CD14-positive monocyte (primary cell): ENCODE measurements around the gene RXRG. TPM values are rescaled to one million over a fixed set of nuclear protein-coding genes. Genes with fewer than 3 reads are reported as not detected.

Experiments
- DNase-seq, 3 donors: peaks; one replicate each; pipeline ENCODE4 v3.0.0-alpha.2; 2011 to 2022
- H2AFZ ChIP-seq: 2 replicates; pipeline ENCODE4 v1.6.0; 2012; ENCODE audit warnings: mild to moderate bottlenecking, low read depth, low read length, inconsistent platforms; ENCODE audit not compliant: insufficient read depth, poor library complexity, severe bottlenecking
- H3K27ac ChIP-seq, 2 donors: 1 replicate in 1 of 2; 2 replicates in 1 of 2; pipeline ENCODE4 v1.5.1; 2012 to 2013; ENCODE audit warnings: low read length in 2 of 2, control low read depth in 1 of 2, inconsistent platforms in 1 of 2, low read depth in 1 of 2, mild to moderate bottlenecking in 1 of 2
- H3K27me3 ChIP-seq, 2 donors: one replicate each; pipeline versions ENCODE4 v1.6.0 to v1.6.1; 2011 to 2013; ENCODE audit warnings: low read length in 2 of 2; ENCODE audit not compliant: control insufficient read depth in 2 of 2, insufficient read depth in 2 of 2
- H3K36me3 ChIP-seq, 2 donors: replicated peaks in 1 of 2; 1 replicate in 1 of 2; 2 replicates in 1 of 2; pipeline versions ENCODE4 v1.5.1 to v1.6.1; 2012 to 2013; ENCODE audit warnings: low read length in 2 of 2, control low read depth in 1 of 2, inconsistent platforms in 1 of 2, mild to moderate bottlenecking in 1 of 2; ENCODE audit not compliant: insufficient read depth in 2 of 2, control insufficient read depth in 1 of 2
- H3K4me1 ChIP-seq, 2 donors: 1 replicate in 1 of 2; 2 replicates in 1 of 2; pipeline versions ENCODE4 v1.5.1 to v1.6.1; 2012 to 2013; ENCODE audit warnings: low read length in 2 of 2, control low read depth in 1 of 2, inconsistent platforms in 1 of 2, mild to moderate bottlenecking in 1 of 2, moderate library complexity in 1 of 2; ENCODE audit not compliant: insufficient read depth in 2 of 2, control insufficient read depth in 1 of 2
- H3K4me2 ChIP-seq: replicated peaks from 2 replicates; pipeline ENCODE3; 2012; ENCODE audit warnings: low read length, moderate library complexity, mild to moderate bottlenecking; ENCODE audit not compliant: poor library complexity, severe bottlenecking; ENCODE audit errors: extremely low read depth
- H3K4me3 ChIP-seq, 3 experiments: fragments of 200-600 bp in 1 of 3; sonication (generic) in 1 of 3; replicated peaks in 1 of 3; 1 replicate in 2 of 3; 2 replicates in 1 of 3; pipeline ENCODE4 v1.5.1; 2011 to 2013; ENCODE audit warnings: low read length in 3 of 3, mild to moderate bottlenecking in 3 of 3, control low read depth in 2 of 3, low read depth in 2 of 3, inconsistent platforms in 1 of 3, moderate library complexity in 1 of 3
- H3K79me2 ChIP-seq: 2 replicates; pipeline ENCODE4 v1.6.0; 2012; ENCODE audit warnings: mild to moderate bottlenecking, control low read depth, inconsistent platforms, low read length, moderate library complexity; ENCODE audit not compliant: insufficient read depth
- H3K9ac ChIP-seq: 2 replicates; pipeline ENCODE4 v1.6.0; 2017; ENCODE audit warnings: low read length, mild to moderate bottlenecking; ENCODE audit not compliant: insufficient read depth, poor library complexity, severe bottlenecking
- H3K9me3 ChIP-seq, 2 donors: replicated peaks in 1 of 2; 1 replicate in 1 of 2; 2 replicates in 1 of 2; pipeline versions ENCODE4 v1.5.1 to v1.6.1; 2012 to 2013; ENCODE audit warnings: low read length in 2 of 2, control low read depth in 1 of 2; ENCODE audit not compliant: control insufficient read depth in 1 of 2, insufficient read depth in 1 of 2
- H4K20me1 ChIP-seq: 2 replicates; pipeline ENCODE4 v1.6.0; 2012; ENCODE audit warnings: mild to moderate bottlenecking, low read length, control low read depth, moderate library complexity; ENCODE audit not compliant: insufficient read depth
- H3K27ac Mint-ChIP-seq, 7 donors: one replicate each; pipeline ENCODE4 v1.8.0; 2020; ENCODE audit warnings: mild to moderate bottlenecking in 7 of 7, mixed read lengths in 7 of 7, moderate library complexity in 6 of 7, inconsistent platforms in 2 of 7
- H3K27me3 Mint-ChIP-seq, 3 donors: one replicate each; pipeline ENCODE4 v1.8.0; 2021 to 2022; ENCODE audit warnings: low read depth in 3 of 3, mild to moderate bottlenecking in 3 of 3, mixed read lengths in 3 of 3, moderate library complexity in 3 of 3, inconsistent platforms in 1 of 3
- H3K36me3 Mint-ChIP-seq, 2 donors: one replicate each; pipeline ENCODE4 v1.8.0; 2020; ENCODE audit warnings: mixed read lengths in 2 of 2, inconsistent platforms in 1 of 2, mild to moderate bottlenecking in 1 of 2
- H3K4me1 Mint-ChIP-seq: one replicate; pipeline ENCODE4 v1.8.0; 2020; ENCODE audit warnings: mild to moderate bottlenecking, mixed read lengths
- H3K4me3 Mint-ChIP-seq, 2 donors: one replicate each; pipeline ENCODE4 v1.8.0; 2020; ENCODE audit warnings: mild to moderate bottlenecking in 2 of 2, mixed read lengths in 2 of 2, moderate library complexity in 1 of 2
- H3K9me3 Mint-ChIP-seq, 7 donors: one replicate each; pipeline ENCODE4 v1.8.0; 2020 to 2022; ENCODE audit warnings: mixed read lengths in 7 of 7, mild to moderate bottlenecking in 6 of 7, moderate library complexity in 6 of 7, inconsistent platforms in 2 of 7
- CTCF ChIP-seq: fragments of 200-600 bp; IDR thresholded peaks from one replicate; pipeline ENCODE4 v1.8.0; 2022; ENCODE audit warnings: antibody characterized with exemption, mild to moderate bottlenecking
- WGBS: methylation state at CpG from one replicate; pipeline ENCODE4 v1.1.5; 2013; ENCODE audit warnings: missing lambda C conversion rate; ENCODE audit not compliant: insufficient coverage; 5-methylcytosine and 5-hydroxymethylcytosine counted together
- intact Hi-C, 2 donors: fragments of 100-400 bp; cut with micrococcal nuclease; formaldehyde crosslinking; loops; one replicate each; pipeline versions ENCODE4 v1.15.0 to v1.15.1; 2023
- polyA plus RNA-seq, 3 donors: library from polyadenylated mRNA; depleted of rRNA in 1 of 3; unstranded in 2 of 3; stranded (reverse) in 1 of 3; fragments of 300-500 nt in 2 of 3; fragments of >200 nt in 1 of 3; fragmentation: Illumina TruSeq in 2 of 3; gene quantifications; 1 replicate in 2 of 3; 2 replicates in 1 of 3; pipeline ENCODE4 v1.2.3, GENCODE V29; 2012 to 2021

Gene RXRG
- polyA plus RNA-seq, 3 donors, result not detected

- H3K36me3 ChIP-seq, result no peaks in the 10 kb centered on the region
- no peak for DNase-seq
- H3K9me3 ChIP-seq, result no peaks in the 10 kb centered on the region
- no peak overlapping the region for H3K4me2 ChIP-seq
- no peak overlapping the region for H3K27ac ChIP-seq
- no peak overlapping the region for H2AFZ ChIP-seq
- no peak for TF ChIP-seq CTCF
- peak overlapping the region in 1 of 7 donors; percentile 40 for H3K27ac Mint-ChIP-seq
- H3K36me3 Mint-ChIP-seq, result no peaks in the 10 kb centered on the region
- intact Hi-C loops, result loop anchor here in 1 of 2 donors (10.0 kb wide), 1 partner anchor 519 kb away; no protein-coding TSS in a partner anchor
- peaks cover 14 to 15% of the 10 kb centered on the region in 2 donors for H3K4me1 ChIP-seq
- no peaks in the 10 kb centered on the region for H3K79me2 ChIP-seq
- H3K27me3 Mint-ChIP-seq, result peaks cover 86 to 93% (median 93%) of the 10 kb centered on the region in 3 donors
- peaks cover 75 to 96% of the 10 kb centered on the region in 2 donors for H3K27me3 ChIP-seq
- H3K9me3 Mint-ChIP-seq, result peaks cover 0 to 8% (median 0%) of the 10 kb centered on the region in 7 donors
- peaks cover 23% of the 10 kb centered on the region for H3K4me1 Mint-ChIP-seq
- H3K4me3 Mint-ChIP-seq, result no peak overlapping the region
- H3K9ac ChIP-seq, result no peak overlapping the region
- no peaks in the 10 kb centered on the region for H4K20me1 ChIP-seq
- WGBS, result 82% methylated on average over 4 of the region's 4 CpGs
- H3K4me3 ChIP-seq, result no peak overlapping the region
Observed at GRCh38 chr1:165395901-165396300, 49.0 kb downstream of the RXRG start.

GRCh38 chr1:165395478-165395877 lies 49.4 kb downstream of the RXRG start:
- H2AFZ ChIP-seq, result no peak overlapping the region
- no peak overlapping the region for H3K9ac ChIP-seq
- peaks cover 0 to 8% (median 0%) of the 10 kb centered on the region in 7 donors for H3K9me3 Mint-ChIP-seq
- no peaks in the 10 kb centered on the region for H3K79me2 ChIP-seq
- no peaks in the 10 kb centered on the region for H4K20me1 ChIP-seq
- TF ChIP-seq CTCF, result no peak
- H3K36me3 Mint-ChIP-seq, result no peaks in the 10 kb centered on the region
- no peaks in the 10 kb centered on the region for H3K9me3 ChIP-seq
- peaks cover 78 to 96% of the 10 kb centered on the region in 2 donors for H3K27me3 ChIP-seq
- intact Hi-C loops, result loop anchor here in 1 of 2 donors (10.0 kb wide), 1 partner anchor 519 kb away; no protein-coding TSS in a partner anchor
- no peaks in the 10 kb centered on the region for H3K36me3 ChIP-seq
- H3K4me1 ChIP-seq, result peaks cover 14 to 15% of the 10 kb centered on the region in 2 donors
- H3K4me3 Mint-ChIP-seq, result peak overlapping the region in 1 of 2 donors; percentile 79
- DNase-seq, result no peak
- H3K27me3 Mint-ChIP-seq, result peaks cover 87 to 97% (median 93%) of the 10 kb centered on the region in 3 donors
- no peak overlapping the region for H3K4me3 ChIP-seq
- no peak overlapping the region for H3K27ac Mint-ChIP-seq
- H3K4me1 Mint-ChIP-seq, result peaks cover 23% of the 10 kb centered on the region
- no peak overlapping the region for H3K27ac ChIP-seq
- no peak overlapping the region for H3K4me2 ChIP-seq
